NB4 (cell line): Measurements from ENCODE around the gene CDK15.

Experiments
- MAX ChIP-seq: IDR thresholded peaks from 2 replicates; pipeline ENCODE4 v1.6.1; 2011; ENCODE audit warnings: low read depth, low read length
- POLR2A ChIP-seq: IDR thresholded peaks from 2 replicates; pipeline ENCODE4 v1.6.1; 2011; ENCODE audit warnings: mild to moderate bottlenecking; ENCODE audit not compliant: insufficient read length; ENCODE audit errors: extremely low read depth
- TF ChIP-seq, protein P1 (sequence below): IDR thresholded peaks from one replicate; pipeline ENCODE4 v1.5.1; 2012; ENCODE audit warnings: low read depth, low read length

- TF ChIP-seq, protein P1, sequence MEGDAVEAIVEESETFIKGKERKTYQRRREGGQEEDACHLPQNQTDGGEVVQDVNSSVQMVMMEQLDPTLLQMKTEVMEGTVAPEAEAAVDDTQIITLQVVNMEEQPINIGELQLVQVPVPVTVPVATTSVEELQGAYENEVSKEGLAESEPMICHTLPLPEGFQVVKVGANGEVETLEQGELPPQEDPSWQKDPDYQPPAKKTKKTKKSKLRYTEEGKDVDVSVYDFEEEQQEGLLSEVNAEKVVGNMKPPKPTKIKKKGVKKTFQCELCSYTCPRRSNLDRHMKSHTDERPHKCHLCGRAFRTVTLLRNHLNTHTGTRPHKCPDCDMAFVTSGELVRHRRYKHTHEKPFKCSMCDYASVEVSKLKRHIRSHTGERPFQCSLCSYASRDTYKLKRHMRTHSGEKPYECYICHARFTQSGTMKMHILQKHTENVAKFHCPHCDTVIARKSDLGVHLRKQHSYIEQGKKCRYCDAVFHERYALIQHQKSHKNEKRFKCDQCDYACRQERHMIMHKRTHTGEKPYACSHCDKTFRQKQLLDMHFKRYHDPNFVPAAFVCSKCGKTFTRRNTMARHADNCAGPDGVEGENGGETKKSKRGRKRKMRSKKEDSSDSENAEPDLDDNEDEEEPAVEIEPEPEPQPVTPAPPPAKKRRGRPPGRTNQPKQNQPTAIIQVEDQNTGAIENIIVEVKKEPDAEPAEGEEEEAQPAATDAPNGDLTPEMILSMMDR: no peak
- no peak for TF ChIP-seq POLR2A
- no peak for TF ChIP-seq MAX
Observed at GRCh38 chr2:201928363-201928762, 122.0 kb downstream of the CDK15 start.
